ENCODE data around the gene SYNJ2. TPM values are rescaled to one million over a fixed set of nuclear protein-coding genes. Genes with fewer than 3 reads are reported as not detected.

The SYNJ2 gene
- 46.5 and 59.2 TPM in 2 replicates for total RNA-seq

DNA sequence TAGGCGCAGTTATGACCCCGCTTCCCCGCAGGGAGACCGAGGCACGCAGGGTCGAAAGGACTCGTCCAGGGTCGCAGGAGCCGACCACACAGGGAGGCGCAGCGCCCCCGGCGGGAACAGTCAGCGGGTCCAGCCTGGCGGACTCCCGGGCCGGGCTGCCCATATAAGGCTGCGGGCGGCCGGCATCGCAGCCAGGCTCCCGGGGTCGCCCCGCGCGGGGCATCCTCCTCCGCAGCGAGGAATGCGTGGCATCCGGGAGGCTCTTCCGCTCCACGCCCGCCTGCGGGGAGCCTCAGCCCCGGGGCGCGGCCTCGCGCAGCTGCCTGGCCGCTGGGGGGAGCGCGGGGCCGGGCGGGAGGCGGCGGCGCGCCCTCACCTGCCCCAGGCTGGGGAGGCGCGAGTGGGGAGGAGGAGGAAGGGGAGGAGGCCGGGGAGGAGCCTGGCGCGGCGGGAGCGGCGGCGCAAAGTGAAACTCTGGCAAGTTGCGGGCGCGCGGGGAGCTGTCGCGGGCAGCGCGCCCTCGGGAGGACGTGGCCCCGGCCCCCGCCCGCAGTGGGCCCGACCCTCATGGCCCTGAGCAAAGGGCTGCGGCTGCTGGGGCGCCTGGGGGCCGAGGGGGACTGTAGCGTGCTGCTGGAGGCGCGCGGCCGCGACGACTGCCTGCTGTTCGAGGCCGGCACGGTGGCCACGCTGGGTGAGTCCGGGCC is at the start of gene SYNJ2:
SYNJ2 (plus strand) TSS at position 469 of the 707 bp plus-strand sequence; CDS start at position 568, 99 bp downstream.

Other genes with a start within 250 kb of the SYNJ2 start
- 40.8 and 58.3 TPM in 2 replicates for gene SNX9, start 158.6 kb upstream of the SYNJ2 start, total RNA-seq
- 6.7 and 13.2 TPM in 2 replicates for gene SERAC1, start 186.4 kb downstream of the SYNJ2 start, total RNA-seq
- 8.5 and 9.4 TPM in 2 replicates for gene GTF2H5, start 186.5 kb downstream of the SYNJ2 start, total RNA-seq

All from regular cardiac myocyte (primary cell).